ENCODE measurements around the gene NUDT14. TPM values are rescaled to one million over a fixed set of nuclear protein-coding genes. Genes with fewer than 3 reads are reported as not detected.

The NUDT14 gene
- total and polyA plus RNA-seq, 8 donors, result 15.2 to 62.6 (median 26.6) TPM; not detected in 1

DNA sequence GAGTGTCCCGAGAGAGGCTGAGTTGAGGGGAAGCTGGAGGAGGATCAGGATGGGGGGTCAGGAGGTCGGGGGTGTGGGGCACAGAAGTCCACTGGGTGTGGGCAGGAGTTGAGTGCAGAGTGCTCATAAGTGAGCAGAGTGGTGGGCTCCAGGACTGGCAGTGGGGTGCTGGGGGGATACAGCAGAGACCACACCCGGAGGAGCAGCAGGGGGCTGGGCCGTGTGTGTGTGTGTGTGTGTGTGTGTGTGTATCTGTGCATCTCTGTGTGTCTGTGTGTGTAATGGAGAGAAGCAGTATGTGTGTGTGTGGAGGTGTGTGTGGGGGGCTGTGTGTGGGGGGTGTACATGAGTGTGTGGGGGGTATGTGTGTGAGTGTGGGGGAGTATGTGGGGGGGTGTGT is 4.9 kb upstream of the NUDT14 start:
- TF ChIP-seq POLR2A (IDR thresholded peaks at IDR 0.05), result no peak
- TF ChIP-seq, protein P1, sequence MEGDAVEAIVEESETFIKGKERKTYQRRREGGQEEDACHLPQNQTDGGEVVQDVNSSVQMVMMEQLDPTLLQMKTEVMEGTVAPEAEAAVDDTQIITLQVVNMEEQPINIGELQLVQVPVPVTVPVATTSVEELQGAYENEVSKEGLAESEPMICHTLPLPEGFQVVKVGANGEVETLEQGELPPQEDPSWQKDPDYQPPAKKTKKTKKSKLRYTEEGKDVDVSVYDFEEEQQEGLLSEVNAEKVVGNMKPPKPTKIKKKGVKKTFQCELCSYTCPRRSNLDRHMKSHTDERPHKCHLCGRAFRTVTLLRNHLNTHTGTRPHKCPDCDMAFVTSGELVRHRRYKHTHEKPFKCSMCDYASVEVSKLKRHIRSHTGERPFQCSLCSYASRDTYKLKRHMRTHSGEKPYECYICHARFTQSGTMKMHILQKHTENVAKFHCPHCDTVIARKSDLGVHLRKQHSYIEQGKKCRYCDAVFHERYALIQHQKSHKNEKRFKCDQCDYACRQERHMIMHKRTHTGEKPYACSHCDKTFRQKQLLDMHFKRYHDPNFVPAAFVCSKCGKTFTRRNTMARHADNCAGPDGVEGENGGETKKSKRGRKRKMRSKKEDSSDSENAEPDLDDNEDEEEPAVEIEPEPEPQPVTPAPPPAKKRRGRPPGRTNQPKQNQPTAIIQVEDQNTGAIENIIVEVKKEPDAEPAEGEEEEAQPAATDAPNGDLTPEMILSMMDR (IDR thresholded peaks at IDR 0.05), result no peak
- no peak for TF ChIP-seq EP300 (IDR thresholded peaks at IDR 0.05)
- Histone ChIP-seq H3K27ac (no peak overlapping the region), H3K27me3 (peaks cover 0 to 55% (median 2%) of the 10 kb centered on the region in 3 donors), H3K9me3 (peaks cover 0 to 9% (median 6%) of the 10 kb centered on the region in 4 donors), H3K4me3 (no peak overlapping the region), H3K4me1 (peaks cover 6 to 12% (median 9%) of the 10 kb centered on the region in 4 donors), H3K36me3 (no peaks in the 10 kb centered on the region)
- DNase-seq, result no peak
- intact Hi-C loops (cut with DNase I; ENCODE audit: low total_unique reads), result no loop called here
- 27 to 42% (median 34%) methylated on average over 4 of the region's 4 CpGs for WGBS, 5 donors

DNA sequence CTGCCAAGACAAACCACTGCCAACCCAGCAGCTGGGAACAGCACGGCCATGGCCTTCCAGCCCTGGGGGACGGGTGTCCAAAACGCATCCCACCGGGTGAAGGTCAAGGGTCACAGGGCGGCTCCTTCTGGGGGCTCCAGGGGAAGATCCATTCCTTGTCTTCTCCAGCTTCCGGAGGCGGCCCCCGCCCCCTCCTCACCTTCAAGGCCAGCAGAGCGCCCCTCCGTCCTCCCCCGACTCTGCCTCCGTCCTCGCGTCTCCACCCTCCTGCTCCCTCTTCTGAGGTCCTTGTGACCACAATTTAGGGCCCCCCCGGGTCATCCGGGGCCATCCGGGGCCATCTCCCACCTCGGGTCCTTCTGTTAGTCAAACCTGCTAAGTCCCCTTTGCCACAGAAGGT is 3.9 kb upstream of the NUDT14 start:
- intact Hi-C loops (cut with DNase I; ENCODE audit: low total_unique reads), result no loop called here
- WGBS, 5 donors, result 74 to 86% (median 82%) methylated on average over 14 to 18 of the region's 18 CpGs

DNA sequence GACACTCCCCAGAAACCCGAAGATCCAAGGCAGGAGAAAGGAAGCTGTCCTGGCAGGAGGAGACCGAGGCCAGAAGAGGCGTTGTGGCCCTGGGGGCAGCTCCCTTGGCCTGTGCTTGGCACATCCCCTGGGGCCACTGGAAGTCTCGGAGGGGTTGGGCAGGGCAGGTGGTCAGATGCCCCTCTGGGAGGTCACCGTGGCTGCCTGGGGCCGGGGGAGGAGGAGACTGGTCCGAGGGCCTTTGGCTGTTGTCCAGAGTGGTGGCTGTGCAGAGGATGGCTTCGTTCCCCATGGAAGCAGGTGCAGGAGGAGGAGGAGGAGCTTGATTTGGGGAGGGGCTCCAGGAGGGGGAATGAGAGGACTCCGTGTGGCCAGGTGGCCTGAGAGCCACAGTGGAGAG is 3.3 kb upstream of the NUDT14 start:
- WGBS, 5 donors, result 61 to 69% (median 65%) methylated on average over 9 of the region's 9 CpGs
- DNase-seq, result no peak
- H3K27ac ChIP-seq, result no peak overlapping the region
- H3K36me3 ChIP-seq, result no peaks in the 10 kb centered on the region
- intact Hi-C loops (cut with DNase I; ENCODE audit: low total_unique reads), result no loop called here
- TF ChIP-seq EP300 (IDR thresholded peaks at IDR 0.05), result no peak
- no peak for TF ChIP-seq POLR2A (IDR thresholded peaks at IDR 0.05)
- TF ChIP-seq, protein P1 (IDR thresholded peaks at IDR 0.05), result no peak
- no peak for TF ChIP-seq POLR2AphosphoS5 (IDR thresholded peaks at IDR 0.05)
- H3K4me1 ChIP-seq, result peaks cover 17 to 25% (median 21%) of the 10 kb centered on the region in 4 donors
- peaks cover 0 to 47% (median 0%) of the 10 kb centered on the region in 3 donors for H3K27me3 ChIP-seq
- peaks cover 0 to 9% (median 6%) of the 10 kb centered on the region in 4 donors for H3K9me3 ChIP-seq
- H3K4me3 ChIP-seq, result no peak overlapping the region

More for the DNA sequence above, 3.9 kb upstream of the NUDT14 start:
- Histone ChIP-seq H3K9me3 (peaks cover 0 to 9% (median 6%) of the 10 kb centered on the region in 4 donors), H3K27me3 (peaks cover 0 to 48% (median 0%) of the 10 kb centered on the region in 3 donors), H3K36me3 (no peaks in the 10 kb centered on the region), H3K4me1 (peaks cover 13 to 20% (median 17%) of the 10 kb centered on the region in 4 donors), H3K4me3 (no peak overlapping the region), H3K27ac (no peak overlapping the region)
- TF ChIP-seq POLR2A (IDR thresholded peaks at IDR 0.05) (no peak), POLR2AphosphoS5 (IDR thresholded peaks at IDR 0.05) (no peak), EP300 (IDR thresholded peaks at IDR 0.05) (no peak)
- TF ChIP-seq, protein P1 (IDR thresholded peaks at IDR 0.05), result no peak
- no peak for DNase-seq

DNA sequence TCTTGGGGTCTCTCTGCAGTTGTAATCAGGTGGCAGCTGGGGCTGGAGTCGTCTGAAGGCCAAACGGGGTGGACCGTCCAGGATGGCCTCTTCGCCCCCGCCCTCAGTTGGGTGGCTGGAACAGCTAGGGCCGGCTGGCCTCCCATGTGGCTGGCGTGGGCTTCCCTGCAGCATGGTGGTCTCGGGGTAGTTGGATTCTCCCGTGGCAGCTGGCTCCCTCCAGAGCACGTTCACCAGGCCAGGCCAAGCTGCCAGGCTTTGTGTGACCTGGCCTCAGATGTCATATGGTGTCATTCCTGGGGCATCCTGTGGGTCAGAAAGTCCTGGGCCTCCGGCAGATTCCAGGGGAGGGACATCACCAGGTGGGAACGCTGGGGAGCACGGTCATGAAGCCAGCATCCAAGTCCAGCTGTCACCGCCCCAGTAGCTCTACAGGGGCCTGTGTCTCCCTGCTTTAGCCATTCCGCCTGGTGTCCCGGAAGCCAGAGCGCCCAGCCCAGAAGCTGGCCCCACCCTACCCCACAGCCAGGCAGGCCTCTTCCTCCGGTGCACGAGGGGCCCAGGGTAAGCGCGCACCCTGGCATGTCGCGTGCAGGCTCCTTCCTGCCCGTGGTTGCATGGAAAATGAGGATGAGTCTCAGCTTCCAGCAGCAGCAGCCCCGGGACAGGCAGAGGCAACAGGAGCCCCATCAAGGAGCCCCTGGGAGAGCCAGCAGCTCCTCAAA is 1.3 kb upstream of the NUDT14 start:
- Histone ChIP-seq H3K27ac (no peak overlapping the region), H3K9me3 (no peaks in the 10 kb centered on the region), H3K36me3 (no peaks in the 10 kb centered on the region), H3K27me3 (peaks cover 0 to 30% (median 0%) of the 10 kb centered on the region in 3 donors), H3K4me1 (peaks cover 17 to 25% (median 22%) of the 10 kb centered on the region in 4 donors), H3K4me3 (no peak overlapping the region)
- TF ChIP-seq, protein P1 (IDR thresholded peaks at IDR 0.05), result no peak
- TF ChIP-seq EP300 (IDR thresholded peaks at IDR 0.05) (no peak), POLR2AphosphoS5 (IDR thresholded peaks at IDR 0.05) (no peak), POLR2A (IDR thresholded peaks at IDR 0.05) (no peak)
- WGBS, 5 donors, result 61 to 79% (median 77%) methylated on average over 10 to 25 of the region's 25 CpGs
- intact Hi-C loops (cut with DNase I; ENCODE audit: low total_unique reads), result no loop called here
- DNase-seq, result no peak
